DMS 273 (cell line): ENCODE data around the gene GABPB1.

Source experiments
- DNase-seq: peaks from one replicate; lab custom pipeline; 2025; ENCODE audit not compliant: unreplicated experiment; lab: John Stamatoyannopoulos, UW

The GABPB1 gene

DNA sequence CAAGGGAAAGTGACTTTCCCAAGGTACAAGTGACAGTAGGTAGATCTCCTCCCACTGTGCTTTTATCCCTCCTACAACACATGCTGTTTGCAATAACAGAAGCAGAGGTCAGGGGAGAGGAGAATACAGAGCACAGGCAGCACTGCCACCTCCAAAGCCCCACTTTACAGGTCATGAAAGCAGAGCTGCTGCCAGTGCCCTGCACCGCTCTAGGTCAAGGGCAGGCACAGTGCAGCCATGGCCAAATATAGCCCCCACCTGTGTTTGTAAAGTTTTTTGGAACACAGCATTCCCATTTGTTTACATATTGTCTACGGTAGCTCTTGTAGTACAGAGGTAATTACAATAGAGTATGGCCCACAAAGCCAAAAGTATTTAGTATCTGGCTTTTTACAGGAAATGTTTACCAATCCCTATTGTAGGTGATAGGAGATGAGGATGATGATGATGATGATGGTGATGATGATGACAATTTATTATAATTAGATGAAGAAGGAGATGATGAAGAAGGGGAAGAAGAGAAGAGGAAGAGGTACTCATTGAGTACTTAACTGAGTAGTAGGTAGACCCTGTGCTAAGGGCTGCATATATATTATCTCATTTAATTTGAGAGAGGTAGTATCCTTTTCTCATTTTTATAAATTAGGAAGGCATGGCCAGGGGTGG lies 109.9 kb downstream of the GABPB1 start:
- no peak for DNase-seq

DNA sequence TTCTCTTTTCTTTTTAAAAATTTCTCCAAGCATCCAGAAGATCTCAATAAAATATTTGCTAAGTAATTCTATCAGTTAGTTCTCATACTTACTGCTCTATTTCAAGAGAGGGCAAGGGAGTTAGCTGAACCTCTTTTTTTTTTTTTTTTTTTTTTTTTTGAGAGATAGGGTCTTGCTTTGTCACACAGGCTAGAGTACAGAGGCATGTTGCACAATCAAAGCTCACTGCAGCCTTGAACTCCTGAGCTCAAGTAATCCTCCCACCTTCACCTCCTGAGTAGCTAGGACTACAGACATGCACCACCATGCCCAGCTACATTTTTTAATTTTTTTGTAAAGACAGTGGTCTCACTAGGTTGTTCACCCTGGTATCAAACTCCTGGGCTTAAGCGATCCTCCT lies 110.8 kb downstream of the GABPB1 start:
- DNase-seq: no peak

DNA sequence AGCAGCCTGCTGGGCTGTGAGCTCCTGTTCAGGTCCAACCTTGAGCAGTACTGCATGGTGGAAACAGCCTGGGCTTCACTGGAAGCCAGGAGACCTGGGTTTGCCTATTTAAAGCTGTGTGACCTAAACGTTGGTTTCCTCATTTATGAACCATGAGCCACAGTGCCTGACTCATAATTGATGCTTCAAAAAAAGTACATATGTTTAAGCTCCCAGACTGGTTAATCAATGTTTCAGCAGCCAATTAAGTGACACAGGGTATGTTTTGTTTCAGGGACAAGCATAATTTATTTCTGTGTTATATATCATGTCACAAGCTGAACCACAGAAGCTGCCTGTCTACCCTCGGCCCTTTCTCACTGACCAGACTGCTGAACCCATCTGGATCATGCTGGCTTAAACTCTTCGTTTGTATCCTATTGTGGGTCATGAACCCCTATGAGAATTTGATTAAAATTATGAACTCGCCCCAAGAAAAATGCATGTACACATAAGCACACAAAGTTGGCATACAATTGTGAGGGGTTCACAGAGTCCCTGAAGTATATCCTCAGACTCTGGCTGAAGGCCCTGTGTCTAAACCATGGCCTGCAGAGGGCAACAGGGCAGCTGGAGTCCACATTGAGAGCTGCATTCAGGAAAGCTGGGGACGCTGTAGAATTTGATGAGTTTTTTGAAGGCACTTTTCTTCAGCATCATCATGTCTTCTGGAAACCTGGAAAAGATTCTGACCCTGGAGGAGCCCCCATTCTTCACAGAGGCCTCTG lies 113.1 kb downstream of the GABPB1 start:
- no peak for DNase-seq

DNA sequence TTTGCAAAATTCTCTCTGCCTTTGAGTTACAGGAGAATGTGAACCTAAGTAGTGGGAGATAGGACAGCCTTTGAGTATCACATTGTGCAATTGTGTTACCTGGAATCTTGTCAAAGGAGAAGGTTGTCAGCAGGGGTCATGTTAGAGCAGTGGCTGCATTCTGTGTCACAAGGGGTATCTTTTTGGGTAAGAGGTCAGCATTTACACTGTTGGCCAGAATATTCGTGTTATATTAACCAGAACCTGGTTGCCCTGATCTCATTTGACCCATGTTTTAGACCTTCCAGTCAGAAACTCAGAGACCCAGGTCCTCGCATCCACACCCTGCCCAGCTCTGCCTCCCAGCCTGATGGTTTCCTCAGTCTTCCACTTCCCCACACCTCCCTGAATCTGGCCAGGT lies 116.7 kb downstream of the GABPB1 start:
- no peak for DNase-seq

DNA sequence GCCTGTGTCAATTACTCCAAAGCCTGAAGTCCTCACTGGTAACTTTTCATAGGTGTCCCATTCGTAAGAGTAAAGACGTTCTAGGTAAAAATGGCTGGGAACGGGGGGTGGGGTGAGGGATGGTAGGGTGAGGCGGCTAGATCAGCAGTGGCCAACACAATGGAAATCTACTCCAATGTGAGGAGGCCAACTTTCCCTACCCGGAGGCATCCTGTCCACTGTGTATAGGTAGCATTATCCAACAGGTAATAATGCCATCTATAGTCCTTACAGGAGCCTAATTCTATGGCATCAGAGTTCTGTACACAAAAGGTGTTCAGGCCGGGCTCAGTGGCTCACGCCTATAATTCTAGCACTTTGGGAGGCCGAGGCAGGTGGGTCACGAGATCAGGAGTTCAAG lies 118.6 kb downstream of the GABPB1 start:
- DNase-seq: no peak

DNA sequence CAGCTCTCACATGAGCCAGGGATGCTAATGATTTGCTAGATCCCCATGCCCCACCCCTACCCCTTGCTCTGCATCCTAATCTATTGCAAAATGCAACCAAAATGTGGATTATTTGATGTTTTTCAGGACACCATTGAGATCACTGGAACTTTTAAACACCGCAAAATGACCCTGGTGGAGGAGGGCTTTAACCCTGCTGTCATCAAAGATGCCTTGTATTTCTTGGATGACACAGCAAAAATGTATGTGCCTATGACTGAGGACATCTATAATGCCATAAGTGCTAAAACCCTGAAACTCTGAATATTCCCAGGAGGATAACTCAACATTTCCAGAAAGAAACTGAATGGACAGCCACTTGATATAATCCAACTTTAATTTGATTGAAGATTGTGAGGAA lies 119.2 kb downstream of the GABPB1 start:
- no peak for DNase-seq

DNA sequence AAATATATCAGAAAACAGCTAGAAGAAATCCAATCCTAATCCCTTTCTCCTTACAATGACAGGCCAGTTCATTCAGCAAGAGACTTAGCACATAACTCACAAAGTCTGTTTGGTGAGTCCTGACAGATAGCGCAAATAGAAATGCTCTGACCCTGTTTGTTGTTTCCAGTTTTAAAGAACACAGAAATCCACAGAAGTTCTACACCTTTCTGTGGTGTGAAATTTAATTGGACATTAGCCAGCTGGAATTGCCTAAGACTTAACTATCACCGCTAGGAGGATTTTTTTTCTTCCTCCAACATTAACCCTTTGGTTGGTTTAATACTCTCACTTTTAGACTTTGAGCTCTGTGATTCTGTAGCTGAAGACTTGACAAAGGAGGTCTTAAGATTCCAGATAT lies 120.2 kb downstream of the GABPB1 start:
- DNase-seq: peak; percentile 17

DNA sequence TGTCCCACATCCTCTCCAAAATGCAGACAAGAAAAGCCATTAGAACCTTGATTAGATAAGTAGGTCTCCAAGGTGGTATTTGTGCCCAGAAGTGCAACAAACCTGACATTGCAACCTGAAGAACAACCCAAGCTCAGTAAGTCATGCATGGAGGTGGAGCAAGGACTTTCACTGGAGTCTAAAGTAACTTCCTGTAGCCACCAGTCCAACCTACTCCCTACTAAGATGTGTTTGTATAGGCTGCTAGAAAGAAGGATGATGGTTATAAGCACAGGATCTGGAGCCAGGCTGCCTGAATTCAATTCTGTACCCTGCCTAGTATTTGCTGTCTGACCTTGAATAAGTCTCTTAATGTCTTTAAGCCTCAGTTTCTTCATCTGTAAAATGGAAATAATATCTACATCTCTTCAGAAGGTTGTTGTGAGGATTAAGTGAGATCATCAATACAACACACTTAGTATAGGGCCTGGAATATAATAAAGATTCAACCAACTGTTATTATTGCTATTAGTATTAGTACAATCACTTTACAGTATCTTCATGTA lies 121.7 kb downstream of the GABPB1 start:
- no peak for DNase-seq

DNA sequence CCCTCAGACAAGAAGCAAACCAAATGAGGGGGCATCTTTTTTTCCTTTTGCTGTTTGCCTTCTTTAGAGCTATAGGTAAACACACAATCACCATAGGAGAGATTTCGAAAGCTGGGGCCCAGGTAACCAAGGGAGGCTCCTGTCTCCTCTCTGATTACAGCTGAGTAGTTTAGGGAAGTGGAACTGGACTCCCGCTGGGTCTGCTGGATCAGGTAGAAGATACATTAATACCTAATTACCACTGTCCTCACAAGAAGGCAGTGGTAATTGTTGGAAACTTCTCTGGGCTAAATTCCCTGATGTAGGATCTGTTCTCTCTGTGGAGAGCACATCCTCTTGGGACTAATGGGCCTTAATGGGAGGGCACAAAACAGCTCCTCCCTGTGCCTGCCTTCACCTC lies 122.2 kb downstream of the GABPB1 start:
- no peak for DNase-seq

DNA sequence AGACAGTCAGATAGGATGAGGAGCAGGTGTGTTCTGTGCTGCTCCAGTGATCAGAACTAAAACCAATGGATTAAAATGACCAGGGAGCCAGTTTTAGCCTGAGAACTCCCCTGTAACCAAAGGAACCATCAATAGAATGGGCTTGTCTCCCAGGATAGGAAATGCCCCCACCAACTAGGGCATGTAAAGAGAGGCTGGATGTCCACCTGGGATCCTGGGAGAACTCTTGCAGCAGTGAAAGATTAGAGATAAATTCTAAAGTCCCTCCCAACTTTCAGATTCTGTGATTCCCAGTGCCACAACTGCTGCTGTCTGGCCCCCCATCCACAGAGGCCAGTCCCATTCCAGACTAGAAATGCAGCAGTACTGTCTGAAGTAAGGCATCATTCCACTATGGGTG lies 123.2 kb downstream of the GABPB1 start:
- no peak for DNase-seq

DNA sequence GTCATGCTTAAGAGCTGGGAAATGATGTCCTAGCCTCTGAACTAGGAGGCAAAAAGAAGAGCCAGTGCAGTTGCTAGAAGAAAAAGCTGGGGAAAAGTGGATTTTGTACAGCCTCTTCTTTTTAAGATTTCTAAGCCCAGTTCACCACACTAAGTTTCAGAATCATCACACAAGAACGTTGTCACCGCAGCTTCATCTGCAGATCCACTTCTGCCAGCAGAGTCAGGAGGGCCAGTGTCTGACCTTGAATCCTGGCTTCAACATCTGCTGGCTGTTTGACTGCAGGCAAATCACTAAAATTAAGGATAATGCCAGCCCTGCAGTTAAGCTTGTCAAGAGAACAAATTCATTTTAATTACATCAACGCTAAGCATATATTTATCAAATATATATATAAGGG lies 125.7 kb downstream of the GABPB1 start:
- DNase-seq: no peak

DNA sequence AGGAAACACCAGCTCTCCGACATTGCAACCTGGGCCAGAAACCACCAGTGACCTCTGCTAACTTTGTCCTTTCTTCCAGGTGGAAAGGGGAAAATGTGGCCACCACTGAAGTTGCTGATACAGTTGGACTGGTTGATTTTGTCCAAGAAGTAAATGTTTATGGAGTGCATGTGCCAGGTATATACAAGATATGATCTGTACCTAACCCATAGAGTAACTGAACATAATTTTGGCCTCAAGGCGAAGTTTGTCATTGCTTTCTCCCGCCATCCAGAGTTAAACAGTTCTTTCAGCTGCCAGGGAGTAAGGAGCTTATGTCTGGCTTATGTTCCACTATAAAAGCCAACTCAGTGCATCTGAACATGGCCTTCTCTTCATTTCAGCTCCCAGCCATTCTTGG lies 126.1 kb downstream of the GABPB1 start:
- DNase-seq: no peak

DNA sequence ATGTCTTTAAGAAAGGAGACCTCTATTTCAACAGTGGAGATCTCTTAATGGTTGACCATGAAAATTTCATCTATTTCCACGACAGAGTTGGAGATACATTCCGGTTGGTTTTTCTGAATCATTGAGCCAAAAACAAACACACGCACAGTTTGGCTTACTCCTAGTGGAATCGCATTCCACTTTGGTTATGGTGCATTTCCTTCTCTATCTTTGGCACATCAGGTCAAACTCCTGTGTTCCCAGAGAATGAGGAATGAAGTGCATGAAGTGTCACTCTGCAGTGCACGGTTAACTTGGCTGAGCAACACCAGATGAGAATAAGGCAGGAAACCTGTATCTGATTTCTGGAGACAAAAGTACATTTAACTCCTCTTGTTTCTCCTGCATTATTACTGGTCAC lies 127.9 kb downstream of the GABPB1 start:
- no peak for DNase-seq

DNA sequence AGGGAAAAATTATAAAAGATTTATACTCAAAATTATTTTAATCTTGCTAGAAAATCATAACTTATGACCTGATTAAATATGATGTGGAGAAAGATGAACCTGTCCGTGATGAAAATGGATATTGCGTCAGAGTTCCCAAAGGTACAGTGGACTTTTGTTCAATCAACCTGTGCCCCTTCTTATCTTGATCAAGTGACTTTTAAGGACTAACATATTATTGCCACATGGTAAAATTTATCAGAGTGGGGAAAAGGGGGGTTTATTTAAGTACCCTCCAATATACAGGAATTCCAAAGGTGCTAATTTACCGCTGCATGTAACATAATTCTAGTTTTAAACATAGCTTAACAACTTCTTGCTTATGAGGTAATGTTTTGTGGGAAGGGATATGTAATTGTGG lies 129.1 kb downstream of the GABPB1 start:
- no peak for DNase-seq
